ENCODE measurements around the gene GPR52.

GRCh38 chr1:174425121-174425520 lies 22.6 kb upstream of the GPR52 start:
- TF ChIP-seq POLR2A (IDR thresholded peaks at IDR 0.05; ENCODE audit: low read depth, low read length) (no peak), POLR2AphosphoS5 (IDR thresholded peaks at IDR 0.05; ENCODE audit: low read depth, low read length) (no peak)
